H1 (cell line): ENCODE measurements around the gene CMTM3. TPM values are rescaled to one million over a fixed set of nuclear protein-coding genes. Genes with fewer than 3 reads are reported as not detected.

ENCODE experiments used
- CTCF ChIA-PET: fragments of 300-600 bp; sonication (Branson Sonifier 250); formaldehyde crosslinking; loops from one replicate; lab custom pipeline; 2021; ENCODE audit not compliant: partially characterized antibody; lab: Charles Lee
- POLR2A ChIA-PET: fragments of 300-600 bp; sonication (Branson Sonifier 250); formaldehyde crosslinking; loops from one replicate; lab custom pipeline; 2021; ENCODE audit warnings: inconsistent platforms; ENCODE audit not compliant: partially characterized antibody; lab: Charles Lee
- DNase-seq, 2 experiments: peaks; one replicate each; pipeline versions ENCODE4 v3.0.0 to v3.0.0-alpha.2; 2010 to 2022; ENCODE audit warnings: low spot score in 2 of 2, low read depth in 1 of 2, mixed read lengths in 1 of 2
- FAIRE-seq: peaks from 2 replicates; lab custom pipeline; 2011; peaks lifted over from hg19 to GRCh38; lab: Jason Lieb, UNC
- H2AFZ ChIP-seq: 2 replicates; pipeline ENCODE4 v1.8.1; 2012; ENCODE audit warnings: low read length, inconsistent platforms
- H2AK5ac ChIP-seq: 2 replicates; pipeline ENCODE4 v1.6.1; 2013; ENCODE audit warnings: low read depth, low read length
- H2BK120ac ChIP-seq: replicated peaks from 2 replicates; pipeline ENCODE3; 2013; ENCODE audit warnings: low read depth, low read length, inconsistent platforms
- H2BK12ac ChIP-seq: 2 replicates; pipeline ENCODE4 v1.6.1; 2013; ENCODE audit warnings: low read depth, low read length
- H2BK15ac ChIP-seq: 2 replicates; pipeline ENCODE4 v1.6.1; 2013; ENCODE audit warnings: low read length
- H2BK20ac ChIP-seq: 2 replicates; pipeline ENCODE4 v1.6.1; 2013; ENCODE audit warnings: low read length
- H2BK5ac ChIP-seq: 2 replicates; pipeline ENCODE4 v1.6.1; 2013; ENCODE audit warnings: low read depth, low read length
- H3K14ac ChIP-seq: 2 replicates; pipeline ENCODE4 v1.6.1; 2013; ENCODE audit warnings: inconsistent platforms; ENCODE audit not compliant: insufficient read length
- H3K18ac ChIP-seq: 2 replicates; pipeline ENCODE4 v1.6.1; 2013; ENCODE audit warnings: low read length; ENCODE audit errors: extremely low read depth
- H3K23ac ChIP-seq: 2 replicates; pipeline ENCODE4 v1.6.1; 2013; ENCODE audit warnings: inconsistent platforms; ENCODE audit not compliant: insufficient read length
- H3K23me2 ChIP-seq: 2 replicates; pipeline ENCODE4 v1.6.1; 2013; ENCODE audit warnings: low read depth, low read length
- H3K27ac ChIP-seq: 2 replicates; pipeline ENCODE4 v1.6.1; 2011; ENCODE audit warnings: low read depth, low read length, inconsistent platforms
- H3K27me3 ChIP-seq, 4 experiments: replicated peaks in 1 of 4; 1 replicate in 1 of 4; 2 replicates in 3 of 4; pipeline versions ENCODE4 v1.6.1 to v1.8.1; 2011 to 2013; ENCODE audit warnings: low read length in 3 of 4, mild to moderate bottlenecking in 3 of 4, inconsistent platforms in 2 of 4, mixed read lengths in 2 of 4, moderate library complexity in 1 of 4; ENCODE audit not compliant: control insufficient read depth in 3 of 4, insufficient read depth in 3 of 4; ENCODE audit errors: extremely low read depth in 1 of 4
- H3K36me3 ChIP-seq, 4 experiments: 2 replicates each; pipeline versions ENCODE4 v1.6.1 to v1.8.1; 2011 to 2013; ENCODE audit warnings: mild to moderate bottlenecking in 4 of 4, low read length in 3 of 4, moderate library complexity in 2 of 4, control low read depth in 1 of 4, inconsistent platforms in 1 of 4; ENCODE audit not compliant: insufficient read depth in 4 of 4, control insufficient read depth in 2 of 4
- H3K4ac ChIP-seq: replicated peaks from 2 replicates; pipeline ENCODE3; 2013; ENCODE audit warnings: low read length, low read depth, mixed read lengths, inconsistent platforms; ENCODE audit not compliant: insufficient read length
- H3K4me1 ChIP-seq, 4 experiments: replicated peaks in 1 of 4; 1 replicate in 1 of 4; 2 replicates in 3 of 4; pipeline versions ENCODE4 v1.6.1 to v1.8.1; 2011 to 2013; ENCODE audit warnings: low read length in 3 of 4, inconsistent platforms in 2 of 4, mixed read lengths in 1 of 4; ENCODE audit not compliant: insufficient read depth in 4 of 4, control insufficient read depth in 3 of 4
- H3K4me2 ChIP-seq, 2 experiments: 2 replicates each; pipeline versions ENCODE4 v1.6.1 to v1.8.1; 2011 to 2013; ENCODE audit warnings: low read depth in 2 of 2, low read length in 2 of 2, control low read depth in 1 of 2, inconsistent platforms in 1 of 2, mild to moderate bottlenecking in 1 of 2; ENCODE audit not compliant: insufficient read depth in 1 of 2
- H3K4me3 ChIP-seq, 4 experiments: fragments of 200-600, 300-600 bp in 1 of 4; sonication (generic), shearing (Covaris generic), sonication (Bioruptor Twin) in 1 of 4; 2 replicates each; pipeline versions ENCODE4 v1.5.1 to v1.8.1; 2011 to 2016; ENCODE audit warnings: low read length in 4 of 4, low read depth in 3 of 4, control low read depth in 2 of 4, inconsistent platforms in 2 of 4, mild to moderate bottlenecking in 2 of 4, mixed read lengths in 1 of 4, moderate library complexity in 1 of 4; ENCODE audit not compliant: insufficient read depth in 2 of 4; ENCODE audit errors: extremely low read depth in 1 of 4
- H3K56ac ChIP-seq: replicated peaks from 2 replicates; pipeline ENCODE3; 2013; ENCODE audit warnings: low read depth, mild to moderate bottlenecking, mixed read lengths, low read length, inconsistent platforms; ENCODE audit not compliant: insufficient read length
- H3K79me1 ChIP-seq: 2 replicates; pipeline ENCODE4 v1.6.1; 2013; ENCODE audit warnings: low read depth, low read length, control low read depth
- H3K79me2 ChIP-seq, 2 experiments: 2 replicates each; pipeline versions ENCODE4 v1.6.1 to v1.8.1; 2012 to 2013; ENCODE audit warnings: low read length in 2 of 2, mild to moderate bottlenecking in 2 of 2, inconsistent platforms in 1 of 2; ENCODE audit not compliant: insufficient read depth in 2 of 2, control insufficient read depth in 1 of 2
- H3K9ac ChIP-seq, 4 experiments: replicated peaks in 1 of 4; 1 replicate in 1 of 4; 2 replicates in 3 of 4; pipeline versions ENCODE4 v1.6.1 to v1.8.1; 2011 to 2013; ENCODE audit warnings: low read depth in 3 of 4, low read length in 3 of 4, control low read depth in 2 of 4, mild to moderate bottlenecking in 2 of 4, moderate library complexity in 2 of 4, inconsistent platforms in 1 of 4; ENCODE audit errors: extremely low read depth in 1 of 4
- H3K9me3 ChIP-seq, 2 experiments: 2 replicates each; pipeline versions ENCODE4 v1.6.1 to v1.8.1; 2012 to 2013; ENCODE audit warnings: mild to moderate bottlenecking in 2 of 2, moderate library complexity in 2 of 2, control low read depth in 1 of 2, inconsistent platforms in 1 of 2, low read depth in 1 of 2, low read length in 1 of 2, mixed read lengths in 1 of 2; ENCODE audit not compliant: insufficient read depth in 2 of 2
- H4K20me1 ChIP-seq, 2 experiments: replicated peaks in 1 of 2; 2 replicates each; pipeline versions ENCODE3 to v1.8.1; 2011 to 2013; ENCODE audit warnings: inconsistent platforms in 2 of 2, low read length in 2 of 2, mild to moderate bottlenecking in 1 of 2; ENCODE audit not compliant: insufficient read depth in 2 of 2, control insufficient read depth in 1 of 2
- H4K5ac ChIP-seq: 2 replicates; pipeline ENCODE4 v1.6.1; 2013; ENCODE audit warnings: low read length, low read depth, mixed read lengths, inconsistent platforms; ENCODE audit not compliant: insufficient read length
- H4K8ac ChIP-seq: 2 replicates; pipeline ENCODE4 v1.8.0; 2013; ENCODE audit warnings: mild to moderate bottlenecking, moderate library complexity, low read length, inconsistent platforms; ENCODE audit not compliant: insufficient read depth; ENCODE audit errors: extremely low read depth
- H4K91ac ChIP-seq: replicated peaks from 2 replicates; pipeline ENCODE3; 2013; ENCODE audit warnings: low read length, mixed read lengths, inconsistent platforms; ENCODE audit not compliant: insufficient read length
- ASH2L ChIP-seq: fragments of 200-600, 300-600 bp; sonication (generic); IDR thresholded peaks from one replicate; pipeline ENCODE4 v1.7.1; 2017; ENCODE audit warnings: low read length
- CBX5 ChIP-seq: fragments of 300-800, 300-1000 bp; sonication (generic); IDR thresholded peaks from 2 replicates; pipeline ENCODE4 v1.7.1; 2016; ENCODE audit warnings: antibody characterized with exemption, low read length, low read depth
- CHD2 ChIP-seq: IDR thresholded peaks from 2 replicates; pipeline ENCODE4 v1.6.1; 2012; ENCODE audit warnings: low read length, improper control_type of control experiment
- E2F6 ChIP-seq: IDR thresholded peaks from 2 replicates; pipeline ENCODE4 v1.6.1; 2012; ENCODE audit warnings: inconsistent platforms
- FOSL1 ChIP-seq: IDR thresholded peaks from 2 replicates; pipeline ENCODE4 v1.6.1; 2011; ENCODE audit warnings: mild to moderate bottlenecking, low read depth, low read length, moderate library complexity; ENCODE audit not compliant: insufficient read depth
- GTF2F1 ChIP-seq: IDR thresholded peaks from 2 replicates; pipeline ENCODE4 v1.6.1; 2012; ENCODE audit warnings: low read depth, low read length, improper control_type of control experiment, borderline replicate concordance
- HDAC6 ChIP-seq: IDR thresholded peaks from one replicate; pipeline ENCODE4 v1.7.1; 2012; ENCODE audit warnings: low read depth, mild to moderate bottlenecking, inconsistent platforms, low read length, moderate library complexity
- JUND ChIP-seq: IDR thresholded peaks from 2 replicates; pipeline ENCODE4 v1.6.1; 2011; ENCODE audit warnings: mild to moderate bottlenecking, improper control_type of control experiment, low read length
- RXRA ChIP-seq: IDR thresholded peaks from 2 replicates; pipeline ENCODE4 v1.6.1; 2011; ENCODE audit warnings: low read depth, mild to moderate bottlenecking, low read length, moderate library complexity; ENCODE audit not compliant: insufficient read depth
- SIX5 ChIP-seq: IDR thresholded peaks from 2 replicates; pipeline ENCODE4 v1.6.1; 2011; ENCODE audit warnings: mild to moderate bottlenecking, low read depth, low read length
- SP4 ChIP-seq: IDR thresholded peaks from 2 replicates; pipeline ENCODE4 v1.6.1; 2012; ENCODE audit warnings: low read length, inconsistent platforms
- SRF ChIP-seq: IDR thresholded peaks from 2 replicates; pipeline ENCODE4 v1.6.1; 2011; ENCODE audit warnings: mild to moderate bottlenecking, low read depth, low read length, moderate library complexity
- TCF12 ChIP-seq: IDR thresholded peaks from 2 replicates; pipeline ENCODE4 v1.6.1; 2011; ENCODE audit warnings: low read depth, mild to moderate bottlenecking, low read length
- USF2 ChIP-seq: IDR thresholded peaks from 2 replicates; pipeline ENCODE4 v1.6.1; 2011; ENCODE audit warnings: low read length, improper control_type of control experiment
- WGBS, 2 experiments: shearing (Covaris generic) in 1 of 2; methylation state at CpG; one replicate each; pipeline versions ENCODE4 v1.1.6 to v1.1.7; 2013 to 2015; ENCODE audit warnings: low lambda C conversion rate in 2 of 2, mixed read lengths in 2 of 2, inconsistent platforms in 1 of 2, low coverage in 1 of 2, missing lambda C conversion rate in 1 of 2; ENCODE audit not compliant: insufficient replicate concordance in 2 of 2, insufficient coverage in 1 of 2, insufficient read length in 1 of 2; ENCODE audit errors: extremely low coverage in 1 of 2, missing lambda C conversion rate in 1 of 2; 5-methylcytosine and 5-hydroxymethylcytosine counted together
- polyA plus RNA-seq, 7 experiments: library from polyadenylated mRNA; depleted of rRNA in 3 of 7; stranded (reverse) in 5 of 7; unstranded in 2 of 7; fragments of >200 nt in 5 of 7; fragments of 200-250 nt in 2 of 7; gene quantifications; 1 replicate in 5 of 7; 2 replicates in 1 of 7; 4 replicates in 1 of 7; pipeline versions ENCODE4 v1.2.1 to v1.2.3, GENCODE V29; 2011 to 2013; ENCODE audit warnings: missing spikeins in 2 of 7, mixed read lengths in 2 of 7
- total RNA-seq: library from RNA; stranded (reverse); fragmentation: NEBNext Ultra II Directional; extraction: Animal tissue kit (Norgen Biotek cat#: 25700); gene quantifications from 2 replicates; pipeline ENCODE4 v1.2.1, GENCODE V29; 2021

CMTM3 gene
- total and polyA plus RNA-seq, 2 of the 8 experiments (the other 6 are each of a cell fraction or from before 2014, with no cell fraction given), result 24.7 to 24.8 TPM

GRCh38 chr16:66572356-66572755 is 32.1 kb upstream of the CMTM3 start:
- ChIA-PET POLR2A (interaction anchor here (1.4 kb wide), 1 partner anchor 10 kb away, joined by 4 read pairs; no protein-coding TSS in a partner anchor), CTCF (interaction anchor here (1.0 to 6.8 kb wide), 8 partner anchors 9 to 168 kb away, joined by 3 to 30 read pairs (median 4); no protein-coding TSS in a partner anchor)
- H2BK12ac ChIP-seq, result no peak overlapping the region
- H3K79me1 ChIP-seq, result no peaks in the 10 kb centered on the region
- FAIRE-seq (no peak), DNase-seq (no peak)
- H2BK15ac ChIP-seq, result no peak overlapping the region
- no peaks in the 10 kb centered on the region for H3K9me3 ChIP-seq
- H3K23me2 ChIP-seq, result no peaks in the 10 kb centered on the region
- H3K27me3 ChIP-seq, result peaks cover 0 to under 1% (median under 1%) of the 10 kb centered on the region in 4 experiments; a peak in 3 of 7 replicates
- H2BK5ac ChIP-seq, result no peak overlapping the region
- H2AFZ ChIP-seq, result no peak overlapping the region
- no peak overlapping the region for H3K27ac ChIP-seq
- H4K91ac ChIP-seq, result no peak overlapping the region
- no peak overlapping the region for H3K4me2 ChIP-seq
- no peak overlapping the region for H3K9ac ChIP-seq
- H3K4me1 ChIP-seq, result no peaks in the 10 kb centered on the region
- no peak overlapping the region; the same call in 1 of the 2 replicates for H4K8ac ChIP-seq
- no peak overlapping the region for H2BK120ac ChIP-seq
- H4K5ac ChIP-seq, result no peak overlapping the region
- H3K4me3 ChIP-seq, result no peak overlapping the region
- no peak overlapping the region for H3K23ac ChIP-seq
- no peak overlapping the region for H3K14ac ChIP-seq
- no peaks in the 10 kb centered on the region for H3K79me2 ChIP-seq
- H2BK20ac ChIP-seq, result no peak overlapping the region
- no peak overlapping the region for H3K18ac ChIP-seq
- H3K56ac ChIP-seq, result no peak overlapping the region
- no peak overlapping the region for H3K4ac ChIP-seq
- no peaks in the 10 kb centered on the region for H4K20me1 ChIP-seq
- no peaks in the 10 kb centered on the region for H3K36me3 ChIP-seq
- 79% methylated on average over 2 of the region's 2 CpGs; no CpG with 5 or more reads in 1 of the 2 experiments for WGBS, 2 experiments
- H2AK5ac ChIP-seq, result no peak overlapping the region
- TF ChIP-seq SRF (no peak), FOSL1 (no peak), CBX5 (no peak), ASH2L (no peak), SP4 (no peak), SIX5 (no peak), CHD2 (no peak), TCF12 (no peak), USF2 (no peak), GTF2F1 (no peak), E2F6 (no peak), RXRA (no peak), HDAC6 (no peak), JUND (no peak)
